B cell (primary cell): ENCODE measurements around the gene TFF1. TPM values are rescaled to one million over a fixed set of nuclear protein-coding genes. Genes with fewer than 3 reads are reported as not detected.

Experiments used
- ATAC-seq: fragments of 200-7000 bp; cut with Tn5 transposase; one replicate; pipeline ENCODE4 v1.10.0; 2021; ENCODE audit warnings: low read depth, mild to moderate bottlenecking, moderate number of reproducible peaks, moderate library complexity
- CTCF ChIA-PET: fragments of 350-600 bp; sonication (Branson Sonifier 250); formaldehyde crosslinking; loops from one replicate; lab custom pipeline; 2021; ENCODE audit warnings: antibody characterized with exemption, inconsistent platforms; lab: Charles Lee
- POLR2A ChIA-PET: fragments of 350-600 bp; sonication (Branson Sonifier 250); formaldehyde crosslinking; loops from one replicate; lab custom pipeline; 2021; ENCODE audit warnings: antibody characterized with exemption; lab: Charles Lee
- DNase-seq: peaks from one replicate; pipeline ENCODE4 v3.0.0; 2013
- H2AFZ ChIP-seq: 2 replicates; pipeline ENCODE4 v1.6.1; 2012; ENCODE audit warnings: mild to moderate bottlenecking, low read depth, low read length; ENCODE audit not compliant: insufficient read depth, poor library complexity, severe bottlenecking
- H3K27ac ChIP-seq, 2 donors: 1 replicate in 1 of 2; 2 replicates in 1 of 2; pipeline ENCODE4 v1.5.1; 2012 to 2013; ENCODE audit warnings: low read length in 2 of 2, mild to moderate bottlenecking in 2 of 2, moderate library complexity in 1 of 2
- H3K27me3 ChIP-seq, 4 experiments: fragments of 200-600 bp in 1 of 4; sonication (generic) in 1 of 4; replicated peaks in 1 of 4; 1 replicate in 2 of 4; 2 replicates in 2 of 4; pipeline versions ENCODE4 v1.6.1 to v1.7.0; 2013 to 2016; ENCODE audit warnings: low read length in 3 of 4, mild to moderate bottlenecking in 2 of 4, mixed read lengths in 1 of 4, moderate library complexity in 1 of 4; ENCODE audit not compliant: insufficient read depth in 4 of 4, control insufficient read depth in 3 of 4; ENCODE audit errors: control extremely low read depth in 1 of 4
- H3K36me3 ChIP-seq, 2 experiments: replicated peaks in 1 of 2; 1 replicate in 1 of 2; 2 replicates in 1 of 2; pipeline versions ENCODE4 v1.6.1 to v1.7.1; 2013; ENCODE audit warnings: low read length in 1 of 2; ENCODE audit not compliant: insufficient read depth in 2 of 2, control insufficient read depth in 1 of 2; ENCODE audit errors: control extremely low read depth in 1 of 2, extremely low read depth in 1 of 2
- H3K4me1 ChIP-seq, 2 donors: fragments of 200-600 bp in 1 of 2; sonication (generic) in 1 of 2; 1 replicate in 1 of 2; 2 replicates in 1 of 2; pipeline versions ENCODE4 v1.5.1 to v1.6.1; 2013 to 2017; ENCODE audit warnings: low read length in 2 of 2; ENCODE audit not compliant: control insufficient read depth in 2 of 2, insufficient read depth in 2 of 2
- H3K4me2 ChIP-seq: replicated peaks from 2 replicates; pipeline ENCODE3; 2012; ENCODE audit warnings: mild to moderate bottlenecking, low read depth, low read length; ENCODE audit not compliant: poor library complexity, severe bottlenecking
- H3K4me3 ChIP-seq, 5 experiments: fragments of 200-600 bp in 1 of 5; sonication (generic) in 1 of 5; 1 replicate in 3 of 5; 2 replicates in 2 of 5; pipeline versions ENCODE4 v1.5.1 to v1.7.0; 2011 to 2016; ENCODE audit warnings: low read length in 4 of 5, mild to moderate bottlenecking in 4 of 5, low read depth in 2 of 5, control low read depth in 1 of 5, moderate library complexity in 1 of 5; ENCODE audit not compliant: insufficient read depth in 1 of 5; ENCODE audit errors: control extremely low read depth in 1 of 5, extremely low read depth in 1 of 5
- H3K79me2 ChIP-seq: fragments of 200-600 bp; sonication (generic); one replicate; pipeline ENCODE4 v1.6.0; 2016; ENCODE audit warnings: low read length; ENCODE audit not compliant: control insufficient read depth, insufficient read depth
- H3K9ac ChIP-seq: fragments of 200-600 bp; sonication (generic); 2 replicates; pipeline ENCODE4 v1.6.1; 2017; ENCODE audit warnings: mild to moderate bottlenecking, low read length, moderate library complexity
- H3K9me3 ChIP-seq, 3 donors: one replicate each; pipeline versions ENCODE4 v1.6.1 to v1.7.1; 2013; ENCODE audit warnings: low read length in 2 of 3; ENCODE audit not compliant: control insufficient read depth in 2 of 3, insufficient read depth in 1 of 3; ENCODE audit errors: control extremely low read depth in 1 of 3
- H4K20me1 ChIP-seq: 2 replicates; pipeline ENCODE4 v1.6.0; 2012; ENCODE audit warnings: mild to moderate bottlenecking, low read length; ENCODE audit not compliant: insufficient read depth, control insufficient read depth, poor library complexity, severe bottlenecking
- H3K27ac Mint-ChIP-seq: one replicate; pipeline ENCODE4 v1.8.0; 2021; ENCODE audit warnings: mixed read lengths
- H3K27me3 Mint-ChIP-seq: one replicate; pipeline ENCODE4 v1.8.0; 2021; ENCODE audit warnings: mixed read lengths
- H3K4me1 Mint-ChIP-seq: one replicate; pipeline ENCODE4 v1.8.0; 2021; ENCODE audit warnings: mixed read lengths
- H3K4me3 Mint-ChIP-seq: one replicate; pipeline ENCODE4 v1.8.0; 2021; ENCODE audit warnings: mixed read lengths
- H3K9me3 Mint-ChIP-seq: one replicate; pipeline ENCODE4 v1.8.0; 2022; ENCODE audit warnings: mixed read lengths; ENCODE audit not compliant: insufficient read depth
- CTCF ChIP-seq: fragments of 200-600 bp; IDR thresholded peaks from one replicate; pipeline ENCODE4 v1.8.0; 2022; ENCODE audit warnings: antibody characterized with exemption, mild to moderate bottlenecking
- EZH2 ChIP-seq: IDR thresholded peaks from 2 replicates; pipeline ENCODE4 v1.6.1; 2012; ENCODE audit warnings: borderline replicate concordance, low read depth, mild to moderate bottlenecking, moderate library complexity, low read length; ENCODE audit not compliant: insufficient read depth, poor library complexity, severe bottlenecking
- WGBS: methylation state at CpG from one replicate; pipeline ENCODE4 v1.1.5; 2013; ENCODE audit warnings: missing lambda C conversion rate; ENCODE audit not compliant: insufficient coverage; 5-methylcytosine and 5-hydroxymethylcytosine counted together
- intact Hi-C: fragments of 100-400 bp; cut with micrococcal nuclease; formaldehyde crosslinking; loops from one replicate; pipeline ENCODE4 v1.10.0; 2022
- polyA plus RNA-seq: library from polyadenylated mRNA; depleted of rRNA; stranded (reverse); fragments of >200 nt; gene quantifications from 2 replicates; pipeline ENCODE4 v1.2.3, GENCODE V29; 2012
- total RNA-seq, 2 donors: library from RNA; stranded (reverse); fragments of 120-200 nt in 1 of 2; gene quantifications; 1 replicate in 1 of 2; 2 replicates in 1 of 2; pipeline versions ENCODE4 v1.2.3 to v1.2.4, GENCODE V29; 2013 to 2022

The TFF1 gene
- total and polyA plus RNA-seq, 2 donors (not counting 1 experiment from before 2014, with no cell fraction given): not detected

DNA sequence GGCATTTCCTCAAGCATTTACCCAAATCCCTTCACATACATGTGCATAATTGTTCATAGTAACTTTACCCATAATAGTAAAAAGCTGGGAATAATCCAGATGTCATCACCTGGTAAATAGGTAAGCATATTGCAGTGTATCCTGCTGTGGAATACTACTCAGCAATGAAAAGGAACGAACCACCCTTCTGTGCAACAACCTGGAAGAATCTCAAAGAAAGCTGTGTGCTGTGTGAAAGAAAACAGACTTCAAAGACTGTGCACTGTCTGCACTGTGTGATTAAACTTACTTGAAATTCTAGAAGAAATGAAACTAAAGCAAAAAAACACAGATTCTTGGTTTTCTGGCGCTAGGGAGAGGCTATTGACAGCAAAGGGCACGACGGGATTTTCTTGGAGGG is 29.1 kb downstream of the TFF1 start:
- H3K4me1 ChIP-seq: peaks cover 7 to 8% of the 10 kb centered on the region in 2 donors
- CTCF ChIA-PET: interaction anchor here (0.7 to 4.1 kb wide), 16 partner anchors 12 to 199 kb away, joined by 3 to 59 read pairs (median 4); partner anchors contain the start of gene SLC37A1
- no peaks in the 10 kb centered on the region for H3K9me3 Mint-ChIP-seq
- no peak overlapping the region for H3K27ac ChIP-seq
- H3K9ac ChIP-seq: no peak overlapping the region
- H3K4me3 ChIP-seq: no peak overlapping the region
- no peak overlapping the region for H3K4me3 Mint-ChIP-seq
- no peaks in the 10 kb centered on the region for H3K79me2 ChIP-seq
- H3K27me3 ChIP-seq: peaks cover 0 to 12% (median 9%) of the 10 kb centered on the region in 4 experiments
- POLR2A ChIA-PET: no interaction called here
- no peak overlapping the region for H2AFZ ChIP-seq
- no peak for ATAC-seq
- peaks cover 0 to 5% (median 0%) of the 10 kb centered on the region in 3 donors for H3K9me3 ChIP-seq
- TF ChIP-seq EZH2 (no peak), CTCF (no peak)
- H3K27ac Mint-ChIP-seq: no peak overlapping the region
- no peaks in the 10 kb centered on the region for H3K36me3 ChIP-seq
- no peaks in the 10 kb centered on the region for H4K20me1 ChIP-seq
- intact Hi-C loops: loop anchor here (10.0 kb wide), 1 partner anchor 172 kb away; no protein-coding TSS in a partner anchor
- WGBS: 100% methylated on average over 1 of the region's 4 CpGs
- peaks cover 23% of the 10 kb centered on the region for H3K27me3 Mint-ChIP-seq
- no peak for DNase-seq
- H3K4me2 ChIP-seq: no peak overlapping the region
- H3K4me1 Mint-ChIP-seq: peaks cover 8% of the 10 kb centered on the region

- ChIA-PET POLR2A (no interaction called here), CTCF (interaction anchor here (1.1 to 4.1 kb wide), 4 partner anchors 26 to 201 kb away, joined by 3 to 59 read pairs (median 6); no protein-coding TSS in a partner anchor)
- H4K20me1 ChIP-seq: no peaks in the 10 kb centered on the region
- Mint-ChIP-seq H3K4me1 (peaks cover 8% of the 10 kb centered on the region), H3K27ac (no peak overlapping the region), H3K9me3 (peaks cover 8% of the 10 kb centered on the region), H3K4me3 (no peak overlapping the region), H3K27me3 (peaks cover 30% of the 10 kb centered on the region)
- peaks cover 1 to 13% (median 10%) of the 10 kb centered on the region in 3 donors for H3K9me3 ChIP-seq
- no peak for DNase-seq
- H3K27me3 ChIP-seq: peaks cover 0 to 17% (median 11%) of the 10 kb centered on the region in 4 experiments
- H3K79me2 ChIP-seq: no peaks in the 10 kb centered on the region
- no peaks in the 10 kb centered on the region for H3K36me3 ChIP-seq
- H2AFZ ChIP-seq: no peak overlapping the region
- TF ChIP-seq EZH2 (no peak), CTCF (no peak)
- H3K9ac ChIP-seq: no peak overlapping the region
- H3K27ac ChIP-seq: no peak overlapping the region
- H3K4me3 ChIP-seq: no peak overlapping the region
- 76% methylated on average over 9 of the region's 10 CpGs for whole genome bisulfite sequencing
- H3K4me2 ChIP-seq: no peak overlapping the region
- no peak for ATAC-seq
- intact Hi-C loops: loop anchor here (10.0 kb wide), 1 partner anchor 171 kb away; no protein-coding TSS in a partner anchor
- H3K4me1 ChIP-seq: peaks cover 7 to 8% of the 10 kb centered on the region in 2 donors
Observed at GRCh38 chr21:42336054-42336453, 30.3 kb downstream of the TFF1 start.
